ENCODE results near the gene MRPS2. TPM values are rescaled to one million over a fixed set of nuclear protein-coding genes. Genes with fewer than 3 reads are reported as not detected.
A peak's percentile ranks its signal among the peaks of the same experiment; 100 is the strongest.
"Not testable (repeated sequence)": the region's sequence is repeated elsewhere in the genome, so short reads cannot be mapped to it uniquely, and the experiment has no call there.

Gene MRPS2
- total RNA-seq, 6 experiments from 2014 or later, result 24.7 to 56.8 (median 30.5) TPM

- H3K36me3 ChIP-seq, result no peaks in the 10 kb centered on the region
- no peak overlapping the region for H3K4me3 ChIP-seq
- WGBS (ENCODE audit: insufficient coverage, low coverage, low lambda C conversion rate, missing lambda C conversion rate), result no CpG with 5 or more reads among the region's 30 CpGs
- TF ChIP-seq POLR2A (IDR thresholded peaks at IDR 0.05) (no peak), CTCF (IDR thresholded peaks at IDR 0.05) (no peak)
- DNase-seq (peak in 1 of 3 donors; percentile 48), ATAC-seq (no peak)
- H3K9me3 ChIP-seq, result no peaks in the 10 kb centered on the region
- no peaks in the 10 kb centered on the region for H3K4me1 ChIP-seq
- intact Hi-C loops (cut with DNase I), result no loop called here
- H3K27me3 ChIP-seq, result no peaks in the 10 kb centered on the region
- H3K27ac ChIP-seq, result no peak overlapping the region
Measured at GRCh38 chr9:135526730-135527571, 26.5 kb downstream of the MRPS2 start.

- H3K27ac ChIP-seq; H3K4me3 ChIP-seq; DNase-seq; H3K4me1 ChIP-seq; H3K36me3 ChIP-seq; ATAC-seq; H3K9me3 ChIP-seq; intact Hi-C loops (cut with DNase I); H3K27me3 ChIP-seq: not testable (repeated sequence)
- WGBS (ENCODE audit: insufficient coverage, low coverage, low lambda C conversion rate, missing lambda C conversion rate), result 85% methylated on average over 10 of the region's 10 CpGs
Measured at GRCh38 chr9:135528842-135529435, 28.5 kb downstream of the MRPS2 start.

- DNase-seq (no peak), ATAC-seq (no peak)
- no peaks in the 10 kb centered on the region for H3K27me3 ChIP-seq
- intact Hi-C loops (cut with DNase I), result no loop called here
- no peaks in the 10 kb centered on the region for H3K9me3 ChIP-seq
- H3K36me3 ChIP-seq, result no peaks in the 10 kb centered on the region
- TF ChIP-seq POLR2A (IDR thresholded peaks at IDR 0.05) (no peak), CTCF (IDR thresholded peaks at IDR 0.05) (no peak)
- H3K4me1 ChIP-seq, result no peaks in the 10 kb centered on the region
- H3K27ac ChIP-seq, result no peak overlapping the region
- WGBS (ENCODE audit: insufficient coverage, low coverage, low lambda C conversion rate, missing lambda C conversion rate), result 64% methylated on average over 5 of the region's 5 CpGs
- no peak overlapping the region for H3K4me3 ChIP-seq
Measured at GRCh38 chr9:135530146-135530545, 29.7 kb downstream of the MRPS2 start.

GRCh38 chr9:135531096-135531495, 30.6 kb downstream of the MRPS2 start:
- Histone ChIP-seq H3K36me3 (no peaks in the 10 kb centered on the region), H3K27ac (no peak overlapping the region), H3K4me3 (no peak overlapping the region), H3K27me3 (no peaks in the 10 kb centered on the region), H3K4me1 (no peaks in the 10 kb centered on the region), H3K9me3 (no peaks in the 10 kb centered on the region)
- intact Hi-C loops (cut with DNase I), result no loop called here
- ATAC-seq (no peak), DNase-seq (no peak)
- WGBS (ENCODE audit: insufficient coverage, low coverage, low lambda C conversion rate, missing lambda C conversion rate), result 68% methylated on average over 5 of the region's 10 CpGs
- TF ChIP-seq CTCF (IDR thresholded peaks at IDR 0.05) (no peak), POLR2A (IDR thresholded peaks at IDR 0.05) (no peak)

GRCh38 chr9:135533113-135533512, 32.6 kb downstream of the MRPS2 start:
- intact Hi-C loops (cut with DNase I), result no loop called here
- WGBS (ENCODE audit: insufficient coverage, low coverage, low lambda C conversion rate, missing lambda C conversion rate), result 92% methylated on average over 3 of the region's 3 CpGs
- Histone ChIP-seq H3K27me3 (no peaks in the 10 kb centered on the region), H3K4me3 (no peak overlapping the region), H3K27ac (no peak overlapping the region), H3K36me3 (no peaks in the 10 kb centered on the region), H3K4me1 (no peaks in the 10 kb centered on the region), H3K9me3 (no peaks in the 10 kb centered on the region)
- DNase-seq, result no peak
- TF ChIP-seq CTCF (IDR thresholded peaks at IDR 0.05) (no peak), POLR2A (IDR thresholded peaks at IDR 0.05) (no peak)
- ATAC-seq, result no peak
